ENCODE results near the gene KLHL6.
"Not testable (repeated sequence)": the region's sequence is repeated elsewhere in the genome, so short reads cannot be mapped to it uniquely, and the experiment has no call there.

Gene KLHL6, protein sequence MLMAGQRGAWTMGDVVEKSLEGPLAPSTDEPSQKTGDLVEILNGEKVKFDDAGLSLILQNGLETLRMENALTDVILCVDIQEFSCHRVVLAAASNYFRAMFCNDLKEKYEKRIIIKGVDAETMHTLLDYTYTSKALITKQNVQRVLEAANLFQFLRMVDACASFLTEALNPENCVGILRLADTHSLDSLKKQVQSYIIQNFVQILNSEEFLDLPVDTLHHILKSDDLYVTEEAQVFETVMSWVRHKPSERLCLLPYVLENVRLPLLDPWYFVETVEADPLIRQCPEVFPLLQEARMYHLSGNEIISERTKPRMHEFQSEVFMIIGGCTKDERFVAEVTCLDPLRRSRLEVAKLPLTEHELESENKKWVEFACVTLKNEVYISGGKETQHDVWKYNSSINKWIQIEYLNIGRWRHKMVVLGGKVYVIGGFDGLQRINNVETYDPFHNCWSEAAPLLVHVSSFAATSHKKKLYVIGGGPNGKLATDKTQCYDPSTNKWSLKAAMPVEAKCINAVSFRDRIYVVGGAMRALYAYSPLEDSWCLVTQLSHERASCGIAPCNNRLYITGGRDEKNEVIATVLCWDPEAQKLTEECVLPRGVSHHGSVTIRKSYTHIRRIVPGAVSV

DNA sequence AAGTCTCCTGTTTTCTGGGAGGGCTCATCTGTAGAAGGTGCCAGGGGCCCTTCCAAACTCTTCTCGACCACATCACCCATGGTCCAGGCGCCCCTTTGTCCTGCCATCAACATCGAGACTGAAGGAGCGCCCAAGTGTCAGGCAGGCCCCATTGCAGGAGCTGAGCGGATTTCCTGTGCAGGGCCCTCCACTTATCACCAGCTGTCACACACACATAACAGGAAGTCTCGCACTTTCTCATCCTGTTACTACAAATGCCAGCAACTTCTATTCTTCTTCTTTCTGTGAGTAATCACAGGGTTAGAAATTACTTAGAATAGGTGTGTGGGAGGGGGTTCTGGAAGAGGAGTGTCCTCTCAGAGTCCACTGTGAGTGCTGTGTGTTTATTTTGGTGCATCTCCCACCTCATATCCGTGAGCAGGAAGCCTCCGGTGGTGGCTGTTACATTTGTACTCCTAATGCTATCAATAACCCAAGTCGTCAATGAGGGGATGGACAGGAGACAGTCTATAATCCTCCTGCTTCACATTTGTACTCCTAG is at the start of gene KLHL6:
TSS of gene KLHL6 (minus strand) at position 166 of the 541 bp plus-strand sequence. CDS start at position 113, 53 bp downstream.
- DNase-seq (ENCODE audit: low read depth in 1 of 2, low spot score in 1 of 2): peak; percentile 44 to 48

DNA sequence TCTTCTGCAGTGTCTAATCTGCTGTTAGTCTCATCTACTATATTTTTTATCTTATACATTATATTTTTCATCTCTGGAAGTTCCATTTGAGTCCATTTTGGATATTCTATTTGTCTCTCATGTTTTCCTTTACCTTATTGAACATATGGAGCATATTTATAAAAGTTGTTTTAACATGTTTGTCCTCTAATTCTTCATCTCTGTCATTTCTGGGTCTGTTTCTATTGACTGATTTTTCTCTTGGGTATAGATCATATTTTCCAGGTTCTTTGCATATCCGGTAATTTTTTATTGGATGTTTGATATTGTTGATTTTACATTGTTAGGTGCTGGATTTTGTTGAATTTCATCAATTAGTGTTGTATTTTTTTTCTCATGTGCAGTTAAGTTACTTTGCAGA is 42.5 kb upstream of the KLHL6 start:
- DNase-seq (ENCODE audit: low read depth in 1 of 2, low spot score in 1 of 2): no peak

DNA sequence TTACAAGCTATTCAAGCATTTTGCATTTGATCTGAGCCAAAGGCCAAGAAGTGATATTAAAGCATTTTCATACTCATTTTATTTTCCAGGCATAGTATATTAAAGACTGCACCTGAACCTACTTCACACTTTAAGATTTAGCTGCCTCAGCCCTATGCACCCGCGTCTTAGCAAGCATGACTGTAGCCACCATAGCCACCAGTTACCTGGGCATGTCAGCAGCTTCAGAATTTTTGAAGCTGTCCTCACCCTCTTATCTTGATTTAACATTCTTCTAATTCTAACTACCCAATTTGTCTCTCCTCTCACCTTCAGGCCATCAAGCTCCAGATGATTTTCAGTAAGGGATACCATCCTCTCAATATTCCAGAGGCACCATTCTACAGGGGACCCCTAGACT is 39.1 kb upstream of the KLHL6 start:
- no peak for DNase-seq (ENCODE audit: low read depth in 1 of 2, low spot score in 1 of 2)

DNA sequence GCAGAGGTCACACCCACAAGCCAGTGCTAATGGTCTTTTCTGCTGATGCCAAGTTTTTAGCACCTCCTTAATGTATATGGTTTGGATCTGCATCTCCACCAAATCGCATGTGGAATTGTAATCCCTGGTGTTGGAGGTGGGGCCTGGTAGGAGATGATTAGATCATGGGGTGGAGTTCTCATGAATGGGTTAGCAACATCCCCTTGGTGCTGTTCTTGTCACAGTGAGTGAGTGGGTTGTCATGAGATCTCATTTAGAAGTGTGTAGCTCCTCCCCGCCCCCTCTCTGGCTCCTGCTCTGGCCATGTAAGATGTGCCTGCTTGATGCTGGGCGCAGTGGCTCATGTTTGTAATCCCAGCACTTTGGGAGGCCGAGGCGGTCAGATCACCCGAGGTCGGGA is 37.3 kb upstream of the KLHL6 start:
- DNase-seq (ENCODE audit: low read depth in 1 of 2, low spot score in 1 of 2): no peak

DNA sequence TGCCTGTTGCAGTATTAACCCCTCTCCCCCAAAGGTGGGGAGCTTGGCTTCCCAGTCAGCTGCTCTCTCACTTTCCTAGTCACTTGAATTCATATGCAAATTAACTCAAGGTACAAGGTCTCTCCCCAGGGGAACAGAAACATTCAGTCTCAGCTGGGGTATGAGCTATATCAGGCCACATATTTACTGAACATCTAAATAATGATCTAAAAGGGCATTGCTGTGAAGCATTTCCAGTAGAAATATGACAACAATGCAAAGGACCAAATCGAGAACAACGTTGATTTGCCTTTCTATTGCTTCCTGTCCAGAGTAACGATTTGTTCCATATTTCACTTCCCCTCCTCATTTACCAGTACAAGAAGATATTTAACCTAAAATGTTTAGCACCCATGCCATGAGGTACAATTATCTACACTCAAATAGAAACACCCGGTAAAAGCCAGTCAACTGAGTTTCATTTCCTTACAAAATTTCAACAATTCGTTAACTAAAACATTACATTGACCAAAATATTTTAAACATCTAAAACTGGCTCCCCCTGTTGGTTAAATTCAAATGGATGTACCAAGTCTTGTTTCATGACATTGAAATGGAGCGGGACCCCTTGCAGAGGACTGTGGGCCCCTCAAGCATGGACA is 36.5 kb upstream of the KLHL6 start:
- DNase-seq (ENCODE audit: low read depth in 1 of 2, low spot score in 1 of 2): no peak

DNA sequence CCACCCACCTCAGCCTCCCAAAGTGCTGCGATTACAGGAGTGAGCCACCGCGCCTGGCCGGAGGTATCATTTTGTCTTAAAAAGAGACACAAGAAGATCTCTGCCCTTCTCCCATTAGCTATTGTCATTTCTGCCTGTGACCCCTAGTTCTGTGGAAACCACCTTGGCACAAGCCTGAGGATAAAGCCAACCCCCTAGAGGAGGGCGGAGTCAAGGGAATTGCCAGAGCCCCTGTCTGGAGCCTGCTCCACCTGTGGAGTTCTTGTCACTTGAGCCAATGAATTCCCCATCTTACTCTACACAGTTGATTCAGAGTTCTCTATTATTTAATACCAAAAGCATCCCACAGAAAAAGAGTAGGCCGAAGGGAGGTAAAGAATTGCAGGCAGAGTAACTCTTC is 34.9 kb upstream of the KLHL6 start:
- no peak for DNase-seq (ENCODE audit: low read depth in 1 of 2, low spot score in 1 of 2)

DNA sequence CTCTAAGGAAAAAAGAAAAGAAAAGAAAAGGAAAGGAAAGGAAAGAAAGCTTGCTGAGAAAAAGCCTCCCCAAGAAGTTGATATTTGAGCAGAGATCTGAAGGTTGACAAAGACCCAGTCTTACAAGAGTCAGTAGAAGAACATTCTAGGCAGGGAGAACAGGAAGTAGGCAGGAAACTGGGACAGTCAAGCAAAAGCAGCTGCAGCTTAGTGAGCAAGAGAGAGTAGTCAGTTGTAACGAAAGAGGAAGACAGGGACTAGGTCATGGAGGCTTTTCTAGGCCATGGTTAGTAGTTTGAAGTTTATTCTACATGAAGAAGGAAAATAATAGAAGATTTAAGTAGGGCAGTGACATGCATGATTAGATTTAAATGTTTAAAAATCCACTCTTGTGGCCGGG is 31.8 kb upstream of the KLHL6 start:
- DNase-seq (ENCODE audit: low read depth in 1 of 2, low spot score in 1 of 2): no peak

DNA sequence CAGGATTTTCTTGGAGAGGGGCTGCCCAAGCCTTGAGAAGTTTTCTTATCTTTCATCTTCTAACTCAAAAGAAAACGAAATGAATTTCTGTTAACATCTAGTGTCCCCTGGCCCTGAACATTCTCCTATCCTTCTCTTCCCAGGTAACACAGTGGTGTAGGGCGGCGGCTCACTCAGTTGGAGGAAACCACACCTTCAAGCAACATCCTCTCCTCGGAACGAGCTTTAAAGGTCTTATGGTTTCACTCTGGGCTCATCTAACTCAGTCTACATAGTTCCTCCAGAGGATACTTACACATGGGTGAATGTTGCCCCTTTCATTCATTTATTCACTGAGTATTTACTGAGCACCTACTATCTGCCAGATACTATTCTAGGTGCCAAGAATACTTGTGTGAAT is 31.0 kb upstream of the KLHL6 start:
- no peak for DNase-seq (ENCODE audit: low read depth in 1 of 2, low spot score in 1 of 2)

DNA sequence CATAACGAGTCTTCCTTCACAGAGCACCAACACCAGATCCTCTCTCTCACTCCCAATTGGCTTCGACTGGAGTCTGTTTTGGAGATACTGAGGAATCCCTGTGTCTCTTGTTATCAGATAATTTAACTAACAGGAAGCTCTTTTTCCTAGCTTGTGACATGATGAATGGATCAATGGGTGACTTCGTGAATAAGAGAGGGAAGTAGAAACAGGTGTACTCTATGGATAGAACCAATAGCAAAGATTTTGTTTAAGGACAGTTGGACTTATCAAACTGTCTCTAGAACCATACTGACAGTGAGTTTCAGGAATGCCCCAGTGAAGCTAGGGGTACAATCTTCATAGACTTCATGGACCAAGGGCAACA is 29.4 kb upstream of the KLHL6 start:
- no peak for DNase-seq (ENCODE audit: low read depth in 1 of 2, low spot score in 1 of 2)

DNA sequence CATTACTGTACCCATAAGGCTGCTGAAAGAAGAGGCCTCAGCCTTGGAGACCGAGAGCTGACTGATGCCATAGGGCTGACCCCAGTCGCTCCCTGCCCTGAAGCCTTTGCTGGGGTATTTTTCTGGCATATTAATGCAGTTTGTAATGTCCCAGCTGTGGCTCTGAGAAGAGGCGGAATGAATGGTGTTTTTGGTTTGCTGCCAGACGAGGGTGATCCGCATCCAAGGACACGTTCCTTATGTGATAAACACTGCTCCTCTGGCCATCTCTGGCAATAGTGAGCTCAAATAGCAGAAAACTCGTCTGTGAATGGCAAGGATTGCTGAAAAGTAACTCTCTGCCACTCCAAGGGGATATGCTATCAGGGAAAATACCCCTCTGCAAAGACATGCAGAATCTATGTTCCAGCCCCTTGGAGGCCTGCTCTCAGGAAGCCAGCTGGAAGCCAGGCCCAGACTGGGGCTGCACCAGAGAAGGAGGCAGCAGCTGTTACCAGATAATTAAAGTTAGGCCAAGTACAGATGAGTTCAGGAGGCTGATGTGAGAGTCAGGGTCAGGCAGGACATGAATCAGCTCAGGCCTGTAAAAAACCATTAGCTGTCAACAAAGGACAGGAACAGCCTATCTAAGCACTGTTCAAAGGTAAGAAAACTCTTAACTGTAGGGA is 28.9 kb upstream of the KLHL6 start:
- DNase-seq (ENCODE audit: low read depth in 1 of 2, low spot score in 1 of 2): no peak

DNA sequence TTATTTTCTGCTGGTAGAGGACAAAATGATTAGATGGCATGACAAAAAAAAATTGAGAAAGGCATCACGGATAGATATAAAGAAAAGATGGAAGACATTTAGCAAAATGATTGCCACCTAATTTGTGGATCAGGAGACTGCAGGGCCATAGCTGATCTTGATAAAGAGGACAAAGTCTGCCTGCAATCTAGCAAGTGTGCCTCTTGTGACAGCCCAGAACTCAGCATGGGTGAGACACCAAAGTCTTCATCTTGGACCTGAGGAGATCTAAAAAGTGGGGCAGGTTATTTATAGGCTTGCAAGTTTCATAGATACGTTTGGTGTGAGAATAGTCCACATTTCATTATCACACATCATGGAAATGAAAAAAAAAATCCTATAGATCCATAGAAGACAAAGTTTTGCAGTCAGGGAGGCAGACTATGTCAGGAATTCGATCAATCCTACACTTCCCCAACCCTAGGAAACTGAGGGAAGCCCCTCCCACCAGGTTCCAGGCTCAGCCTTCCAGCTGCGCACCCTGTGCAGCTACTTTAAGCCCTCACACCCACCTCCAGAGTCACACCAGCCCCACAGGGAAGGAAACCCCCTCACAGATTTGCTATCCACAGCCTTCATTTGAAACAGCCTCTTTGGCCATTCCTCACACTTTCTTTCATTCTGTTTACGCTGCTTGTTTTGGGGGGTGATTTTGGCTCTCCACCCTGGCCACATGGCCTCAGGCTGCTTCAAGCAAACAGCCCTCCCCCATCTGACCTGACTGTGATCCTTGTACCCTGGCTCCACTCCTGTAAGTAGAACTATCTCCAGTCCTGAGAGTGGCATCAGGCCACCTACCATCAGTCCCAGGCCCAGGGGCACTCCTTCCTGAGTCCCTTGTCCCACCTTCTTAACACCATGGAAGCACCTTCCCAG is 28.1 kb upstream of the KLHL6 start:
- DNase-seq (ENCODE audit: low read depth in 1 of 2, low spot score in 1 of 2): no peak

DNA sequence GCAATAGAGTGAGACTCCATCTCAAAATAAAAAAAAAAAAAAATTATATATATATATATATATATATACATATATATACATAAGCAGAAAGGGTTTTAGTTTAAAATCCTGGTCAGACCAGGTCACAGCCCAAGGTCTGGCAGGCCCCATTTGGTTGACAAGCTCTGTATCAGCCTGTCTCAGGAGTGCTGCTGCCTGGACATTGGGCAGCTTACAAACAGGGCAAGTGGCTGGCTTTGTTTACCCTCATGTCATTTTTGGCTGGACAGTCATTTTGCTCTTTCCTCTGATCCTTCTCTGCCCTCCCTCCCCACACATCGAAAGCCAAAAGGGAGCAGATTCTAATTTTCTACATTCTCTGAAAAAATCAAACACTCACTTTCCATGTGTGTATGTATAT is 26.7 kb upstream of the KLHL6 start:
- DNase-seq (ENCODE audit: low read depth in 1 of 2, low spot score in 1 of 2): no peak

DNA sequence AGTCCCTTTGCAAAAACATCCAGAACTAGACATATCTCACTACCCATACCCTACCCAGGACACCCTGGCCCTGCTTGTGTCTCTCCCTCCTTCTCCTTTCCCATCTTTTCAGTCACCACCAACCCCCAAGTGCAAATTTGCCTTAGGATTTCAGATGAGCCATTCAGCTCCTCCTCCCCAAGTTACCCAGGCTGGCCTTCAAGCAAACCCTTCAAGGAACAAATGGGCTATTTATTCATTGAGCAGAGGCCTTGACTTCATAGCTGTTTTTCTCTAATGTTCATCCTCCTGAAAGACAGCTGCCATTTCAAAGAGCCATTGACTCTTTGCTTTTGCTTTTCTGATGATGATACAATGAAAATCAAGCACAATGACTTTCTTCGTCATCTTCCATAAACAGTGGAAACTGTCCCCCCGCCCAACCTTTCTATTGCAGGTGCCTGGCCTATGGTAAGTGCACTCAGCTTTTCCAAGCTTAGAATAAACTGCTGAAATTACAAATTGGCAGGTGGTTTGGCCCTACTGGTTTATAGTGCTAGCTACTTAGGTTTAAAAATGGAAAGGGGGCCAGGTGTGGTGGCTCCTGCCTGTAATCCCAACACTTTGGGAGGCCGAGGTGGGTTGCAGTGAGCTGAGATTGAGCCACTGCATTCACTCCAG is 26.1 kb upstream of the KLHL6 start:
- DNase-seq (ENCODE audit: low read depth in 1 of 2, low spot score in 1 of 2): no peak

DNA sequence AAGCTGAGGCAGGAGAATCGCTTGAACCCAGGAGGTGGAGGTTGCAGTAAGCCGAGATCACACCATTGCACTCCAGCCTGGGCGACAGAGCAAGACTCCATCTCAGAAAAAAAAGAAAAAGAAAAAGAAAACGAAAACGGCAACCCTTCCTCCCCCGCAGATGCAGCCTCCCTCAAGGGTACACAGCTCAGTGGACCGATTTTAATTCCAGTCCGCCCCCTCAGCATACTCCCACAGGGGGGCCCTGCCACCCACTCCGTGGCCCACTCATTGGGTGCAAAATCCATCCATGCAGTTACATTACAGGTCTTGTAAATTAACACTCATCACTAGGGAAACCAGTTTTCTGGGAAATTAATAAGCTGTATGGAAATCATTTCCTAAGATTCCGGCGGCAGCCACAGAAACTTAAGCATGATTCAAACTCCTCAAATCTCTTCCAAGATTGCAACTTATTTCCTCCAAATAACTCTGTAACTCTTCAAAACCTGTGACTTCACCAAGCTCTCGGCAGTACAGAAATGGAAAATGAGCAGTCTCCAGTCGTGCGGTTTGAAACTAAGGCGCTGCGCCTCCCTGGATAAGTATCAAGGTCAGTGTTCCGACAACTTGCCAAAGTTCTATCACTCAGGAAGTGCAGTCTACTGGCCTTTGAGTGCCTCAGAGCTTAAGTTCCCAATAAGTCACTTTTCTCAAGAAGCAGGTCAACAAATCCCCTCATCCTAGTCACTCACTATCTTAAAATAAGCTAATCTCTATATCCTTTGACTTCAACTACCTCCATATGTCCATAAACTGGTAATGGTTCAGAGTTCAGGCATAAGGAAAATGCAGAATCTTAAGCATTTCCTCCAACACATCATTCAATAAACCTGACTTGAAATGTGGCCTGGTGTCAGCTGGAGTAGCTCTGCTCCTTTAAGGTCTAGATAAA is 24.7 kb upstream of the KLHL6 start:
- no peak for DNase-seq (ENCODE audit: low read depth in 1 of 2, low spot score in 1 of 2)

DNA sequence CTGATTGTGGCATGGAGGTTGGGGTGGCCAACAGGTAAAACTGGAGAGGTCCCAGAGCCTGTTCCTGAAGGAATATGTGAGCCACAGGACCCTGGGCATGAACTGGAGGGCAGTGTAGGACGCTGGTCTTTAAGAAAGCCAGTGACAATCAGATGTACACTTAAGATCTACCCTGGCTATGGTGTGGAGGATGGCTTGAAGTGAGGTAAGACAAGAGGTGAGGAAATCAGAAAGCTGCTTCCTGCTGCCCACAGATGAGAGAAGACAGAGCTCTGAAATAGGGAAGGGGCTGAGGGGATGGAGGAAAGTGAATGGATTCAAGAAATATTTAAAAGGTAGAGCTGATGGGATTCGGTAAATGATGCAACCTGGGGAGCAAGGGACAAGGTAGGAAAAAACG is 22.7 kb upstream of the KLHL6 start:
- no peak for DNase-seq (ENCODE audit: low read depth in 1 of 2, low spot score in 1 of 2)

DNA sequence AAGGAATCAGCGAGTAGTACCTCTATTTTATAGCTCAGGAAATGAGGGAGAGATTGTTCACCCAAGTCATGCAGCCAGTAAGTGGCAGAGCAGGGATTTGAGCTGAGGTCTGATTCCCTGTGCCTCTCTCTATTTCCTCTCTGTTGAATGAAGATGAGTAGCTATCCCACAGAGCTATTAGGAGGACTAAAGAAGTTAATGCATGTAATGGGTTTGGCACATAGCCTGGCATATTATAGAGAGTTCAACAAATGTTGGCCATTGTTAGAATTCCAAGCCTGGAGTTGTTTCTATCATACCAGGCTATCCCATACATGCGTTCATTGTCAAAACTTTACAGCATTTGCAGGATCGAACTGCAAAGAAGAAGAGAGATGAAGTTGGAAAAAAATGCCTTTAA is 21.8 kb upstream of the KLHL6 start:
- no peak for DNase-seq (ENCODE audit: low read depth in 1 of 2, low spot score in 1 of 2)

DNA sequence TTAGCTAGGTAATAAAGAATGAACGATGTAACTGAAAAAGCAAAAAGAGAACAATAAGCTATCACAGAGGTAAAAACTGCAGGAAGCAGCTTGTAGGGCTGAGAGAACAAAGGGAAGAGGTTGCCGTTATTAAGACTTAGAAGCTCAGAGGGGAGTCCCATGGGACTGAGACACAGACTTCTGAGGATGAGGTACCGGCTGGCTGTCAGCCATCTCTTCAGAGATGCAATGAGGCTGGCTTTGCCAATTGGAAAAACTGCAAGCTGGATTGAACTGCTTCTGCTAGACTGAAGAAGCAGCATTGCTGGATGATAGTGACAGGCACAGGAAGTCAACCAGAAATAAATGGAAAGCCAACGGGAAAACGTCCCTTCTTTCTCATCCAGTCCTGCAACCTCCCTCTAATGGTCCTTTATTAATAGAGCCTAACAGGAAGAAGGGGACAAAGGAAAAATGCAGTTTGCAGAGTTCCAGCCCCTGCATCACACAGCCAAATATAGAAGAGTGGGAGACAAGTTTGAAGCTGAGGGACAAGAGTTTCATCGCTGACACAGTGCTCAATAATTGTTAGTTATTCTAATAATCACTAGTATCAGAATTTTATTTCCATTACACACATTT is 21.1 kb upstream of the KLHL6 start:
- DNase-seq (ENCODE audit: low read depth in 1 of 2, low spot score in 1 of 2): no peak

DNA sequence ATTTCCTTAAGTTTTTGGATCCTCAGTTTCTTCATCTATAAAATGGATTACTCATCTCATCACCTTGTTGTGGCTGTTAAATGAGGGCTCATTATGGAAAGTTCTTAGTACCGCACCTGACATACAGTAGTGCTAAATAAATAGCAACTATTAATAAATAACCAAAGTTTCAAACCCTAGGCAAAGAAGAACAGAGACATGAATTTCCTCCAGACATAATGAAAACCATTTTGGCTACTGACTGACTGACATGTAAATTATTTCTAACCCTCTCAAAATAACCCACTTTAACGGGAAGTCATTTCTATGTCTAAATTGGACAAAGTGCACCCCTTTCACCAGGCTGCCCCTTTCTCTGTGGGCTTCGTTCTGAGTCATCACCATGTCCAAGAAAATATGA is 17.4 kb upstream of the KLHL6 start:
- DNase-seq (ENCODE audit: low read depth in 1 of 2, low spot score in 1 of 2): no peak

DNA sequence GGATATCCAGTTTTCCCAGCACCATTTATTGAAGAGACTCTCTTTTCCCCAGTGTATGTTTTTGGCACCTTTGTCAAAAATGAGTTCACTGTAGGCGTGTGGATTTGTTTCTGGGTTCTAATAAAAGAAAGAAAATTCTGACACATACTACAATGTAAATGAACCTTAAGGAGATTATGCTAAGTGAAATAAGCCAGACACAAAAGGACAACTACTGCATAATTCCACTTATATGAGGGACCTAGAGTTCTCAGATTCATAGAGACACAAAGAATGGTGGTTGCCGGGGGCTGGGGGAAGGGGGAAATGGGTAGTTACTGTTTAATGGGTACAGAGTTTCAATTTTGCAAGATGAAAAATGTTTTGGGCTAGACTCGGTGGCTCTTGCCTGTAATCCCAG is 14.7 kb upstream of the KLHL6 start:
- not testable (repeated sequence) for DNase-seq (ENCODE audit: low read depth in 1 of 2, low spot score in 1 of 2)

All from stimulated activated CD4-positive, alpha-beta T cell treated with anti-CD3 and anti-CD28 coated beads, Interleukin-15, amount 100 ng/mL, for 1 hour (primary cell).